Measurements from ENCODE around the gene DAPK2.

Gene DAPK2

GRCh38 chr15:63946524-63947065, 99.7 kb downstream of the DAPK2 start:
- in situ Hi-C loops (cut with MboI; ENCODE audit: low sequenced_read_pairs): no loop called here

GRCh38 chr15:63945838-63946298, 100.4 kb downstream of the DAPK2 start:
- in situ Hi-C loops (cut with MboI; ENCODE audit: low sequenced_read_pairs): no loop called here

GRCh38 chr15:63945007-63945788, 101.1 kb downstream of the DAPK2 start:
- in situ Hi-C loops (cut with MboI; ENCODE audit: low sequenced_read_pairs): no loop called here

- in situ Hi-C loops (cut with MboI; ENCODE audit: low sequenced_read_pairs): no loop called here
Observed at GRCh38 chr15:63944681-63944955, 101.7 kb downstream of the DAPK2 start.

- in situ Hi-C loops (cut with MboI; ENCODE audit: low sequenced_read_pairs): no loop called here
Observed at GRCh38 chr15:63943829-63944680, 102.2 kb downstream of the DAPK2 start.

GRCh38 chr15:63942486-63943365, 103.6 kb downstream of the DAPK2 start:
- in situ Hi-C loops (cut with MboI; ENCODE audit: low sequenced_read_pairs): no loop called here

- in situ Hi-C loops (cut with MboI; ENCODE audit: low sequenced_read_pairs): no loop called here
Observed at GRCh38 chr15:63941698-63942465, 104.4 kb downstream of the DAPK2 start.

- in situ Hi-C loops (cut with MboI; ENCODE audit: low sequenced_read_pairs): no loop called here
Observed at GRCh38 chr15:63940966-63941620, 105.2 kb downstream of the DAPK2 start.

- in situ Hi-C loops (cut with MboI; ENCODE audit: low sequenced_read_pairs): no loop called here
Observed at GRCh38 chr15:63939531-63940130, 106.7 kb downstream of the DAPK2 start.

- in situ Hi-C loops (cut with MboI; ENCODE audit: low sequenced_read_pairs): no loop called here
Observed at GRCh38 chr15:63938486-63939061, 107.7 kb downstream of the DAPK2 start.

- in situ Hi-C loops (cut with MboI; ENCODE audit: low sequenced_read_pairs): no loop called here
Observed at GRCh38 chr15:63933522-63933921, 112.8 kb downstream of the DAPK2 start.

- in situ Hi-C loops (cut with MboI; ENCODE audit: low sequenced_read_pairs): no loop called here
Observed at GRCh38 chr15:63931556-63931955, 114.7 kb downstream of the DAPK2 start.

- in situ Hi-C loops (cut with MboI; ENCODE audit: low sequenced_read_pairs): no loop called here
Observed at GRCh38 chr15:63930034-63930433, 116.3 kb downstream of the DAPK2 start.

- in situ Hi-C loops (cut with MboI; ENCODE audit: low sequenced_read_pairs): no loop called here
Observed at GRCh38 chr15:63928185-63928842, 118.0 kb downstream of the DAPK2 start.

- in situ Hi-C loops (cut with MboI; ENCODE audit: low sequenced_read_pairs): no loop called here
Observed at GRCh38 chr15:63923993-63924950, 122.0 kb downstream of the DAPK2 start.

- in situ Hi-C loops (cut with MboI; ENCODE audit: low sequenced_read_pairs): no loop called here
Observed at GRCh38 chr15:63922916-63923315, 123.4 kb downstream of the DAPK2 start.

- in situ Hi-C loops (cut with MboI; ENCODE audit: low sequenced_read_pairs): no loop called here
Observed at GRCh38 chr15:63922261-63922904, 123.9 kb downstream of the DAPK2 start.

All from HL-60/S4 (cell line).